GM12892 (cell line): Measurements from ENCODE around the gene SLC29A2.

Experiments
- POLR2A ChIP-seq: IDR thresholded peaks from 2 replicates; pipeline ENCODE4 v1.6.1; 2011; ENCODE audit warnings: low read depth, low read length, control low read depth
- POLR2AphosphoS5 ChIP-seq: IDR thresholded peaks from 2 replicates; pipeline ENCODE4 v1.6.1; 2011; ENCODE audit warnings: low read depth, low read length, control low read depth
- TAF1 ChIP-seq: IDR thresholded peaks from 2 replicates; pipeline ENCODE4 v1.6.1; 2011; ENCODE audit warnings: low read depth, mild to moderate bottlenecking, control low read depth, low read length, borderline replicate concordance

- TF ChIP-seq POLR2A (no peak), POLR2AphosphoS5 (no peak), TAF1 (no peak)
Measured at GRCh38 chr11:66409226-66409625, 37.7 kb upstream of the SLC29A2 start.
